ENCODE measurements around the gene PLEKHH3.
"Not testable (repeated sequence)": the region's sequence is repeated elsewhere in the genome, so short reads cannot be mapped to it uniquely, and the experiment has no call there.

Gene PLEKHH3

GRCh38 chr17:42639525-42640113 is 37.2 kb downstream of the PLEKHH3 start:
- no peak for DNase-seq (ENCODE audit: low read depth in 2 of 2, low spot score in 1 of 2)

- no peak for DNase-seq (ENCODE audit: low read depth in 2 of 2, low spot score in 1 of 2)
These were observed 43.8 kb downstream of the PLEKHH3 start for GRCh38 chr17:42632949-42633444.

GRCh38 chr17:42629411-42630009 is 47.3 kb downstream of the PLEKHH3 start:
- DNase-seq (ENCODE audit: low read depth in 2 of 2, low spot score in 1 of 2), result no peak

DNA sequence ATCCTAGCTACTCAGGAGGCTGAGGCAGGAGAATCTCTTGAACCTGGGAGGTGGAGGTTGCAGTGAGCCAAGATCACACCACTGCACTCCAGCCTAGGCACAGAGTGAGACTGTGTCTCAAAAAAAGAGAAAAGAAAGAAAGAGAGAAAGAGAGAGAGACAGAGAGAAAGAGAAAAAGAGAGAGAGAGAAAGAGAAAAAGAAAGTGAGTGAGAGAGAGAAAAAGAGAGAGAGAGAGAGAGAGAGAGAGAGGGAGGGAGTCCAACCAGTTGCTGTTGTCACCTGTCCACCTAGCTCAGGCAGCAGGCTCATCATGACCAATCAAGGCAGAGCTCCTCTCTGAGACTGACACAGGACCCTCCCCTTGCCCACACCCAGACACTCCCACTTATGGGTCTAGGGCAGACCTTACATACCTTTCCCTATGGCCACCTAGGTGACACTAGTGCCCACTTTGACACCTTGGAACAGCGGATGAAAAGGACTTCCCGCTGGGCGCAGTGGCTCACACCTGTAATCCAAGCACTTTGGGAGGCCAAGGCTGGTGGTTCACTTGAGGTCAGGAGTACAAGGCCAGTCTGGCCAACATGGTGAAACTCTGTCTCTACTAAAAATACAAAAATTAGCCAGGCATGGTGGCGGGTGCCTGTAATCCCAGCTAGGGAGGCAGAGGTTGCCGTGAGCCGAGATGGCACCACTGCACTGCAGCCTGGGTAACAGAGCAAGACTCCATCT is 49.6 kb downstream of the PLEKHH3 start:
- DNase-seq (ENCODE audit: low read depth in 2 of 2, low spot score in 1 of 2), result not testable (repeated sequence)

GRCh38 chr17:42623732-42624596 is 52.8 kb downstream of the PLEKHH3 start:
- DNase-seq (ENCODE audit: low read depth in 2 of 2, low spot score in 1 of 2), result no peak

DNA sequence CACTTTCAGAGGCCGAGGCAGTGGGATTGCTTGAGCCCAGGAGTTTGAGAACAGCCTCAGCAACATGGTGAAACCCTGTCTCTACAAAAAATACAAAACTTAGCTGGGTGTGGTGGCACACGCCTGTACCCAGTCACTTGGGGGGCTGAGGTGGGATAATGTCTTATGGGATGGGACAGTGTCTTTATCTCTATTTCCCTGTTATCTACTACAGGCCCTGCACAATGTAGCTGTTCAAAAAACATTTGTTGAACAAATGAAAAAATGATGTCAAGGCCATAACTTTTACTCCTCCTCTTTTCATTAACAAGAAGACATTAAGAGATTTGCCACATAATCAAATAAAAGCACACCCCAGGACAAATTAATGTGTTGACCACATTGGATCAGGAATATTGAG is 53.5 kb downstream of the PLEKHH3 start:
- DNase-seq (ENCODE audit: low read depth in 2 of 2, low spot score in 1 of 2), result no peak

DNA sequence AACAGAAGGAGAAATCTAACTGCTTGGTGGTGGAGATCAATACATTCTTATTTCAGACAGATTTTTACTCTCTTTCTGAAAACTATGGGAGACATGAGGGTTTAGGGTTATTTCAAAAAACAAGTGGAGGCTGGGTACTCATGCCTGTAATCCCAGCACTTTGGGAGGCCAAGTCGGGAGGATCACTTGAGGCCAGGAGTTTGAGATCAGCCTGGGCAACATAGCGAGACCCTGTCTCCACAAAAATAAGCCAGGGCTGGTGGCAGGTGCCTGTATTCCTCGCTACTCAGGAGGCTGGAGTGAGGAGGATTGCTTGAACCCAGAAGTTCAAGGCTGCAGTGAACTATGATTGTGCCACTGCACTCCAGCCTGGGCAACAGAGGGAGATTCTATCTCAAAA is 54.8 kb downstream of the PLEKHH3 start:
- DNase-seq (ENCODE audit: low read depth in 2 of 2, low spot score in 1 of 2), result not testable (repeated sequence)

DNA sequence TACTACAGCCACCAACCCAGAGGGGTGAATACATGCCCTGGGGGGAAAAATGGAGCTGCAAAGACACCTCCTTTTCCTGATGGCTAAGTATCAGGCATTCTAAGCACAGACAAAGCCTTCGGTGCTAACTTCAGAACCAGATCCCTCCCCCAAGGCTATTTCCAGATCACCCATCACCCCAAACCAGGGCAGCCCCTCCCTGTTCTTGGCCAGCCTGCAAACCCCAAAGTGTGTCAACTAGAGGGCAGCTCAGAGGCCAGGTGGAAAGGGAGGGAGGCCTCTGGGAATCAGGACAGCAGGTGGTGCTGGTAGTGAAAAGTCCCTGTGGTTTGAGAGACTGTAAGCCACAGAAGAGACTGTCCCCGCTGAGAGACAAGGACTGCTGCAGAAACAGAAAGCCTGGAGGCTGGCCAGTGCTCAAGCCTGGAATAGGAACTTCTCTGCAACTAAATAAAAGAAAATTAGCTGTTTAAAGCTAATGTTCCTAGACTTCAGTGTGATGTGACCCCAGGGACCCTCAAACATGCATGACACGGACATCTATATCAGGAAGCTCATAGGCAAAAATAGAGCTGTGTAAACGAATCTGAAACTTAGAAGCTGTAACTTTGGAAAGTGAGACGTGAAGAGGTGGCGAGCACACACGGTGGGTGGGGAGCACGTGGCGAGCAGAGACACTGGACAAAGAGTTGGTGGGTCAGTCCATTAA is 58.2 kb downstream of the PLEKHH3 start:
- DNase-seq (ENCODE audit: low read depth in 2 of 2, low spot score in 1 of 2), result no peak

- DNase-seq (ENCODE audit: low read depth in 2 of 2, low spot score in 1 of 2), result no peak
These were observed 58.8 kb downstream of the PLEKHH3 start for GRCh38 chr17:42617956-42618431.

All from stimulated activated CD8-positive, alpha-beta memory T cell treated with anti-CD3 and anti-CD28 coated beads, Interleukin-4, amount 100 ng/mL, for 4 hours (primary cell).